Astrocyte (in vitro differentiated cells and primary cell): ENCODE data around the gene KRT80. TPM values are rescaled to one million over a fixed set of nuclear protein-coding genes. Genes with fewer than 3 reads are reported as not detected.

ENCODE experiments used
- DNase-seq: peaks from one replicate; pipeline ENCODE4 v3.0.0-alpha.2; 2010; ENCODE audit warnings: low read depth
- FAIRE-seq: peaks from 2 replicates; lab custom pipeline; 2011; peaks lifted over from hg19 to GRCh38; lab: Jason Lieb, UNC
- H2AFZ ChIP-seq: 2 replicates; pipeline ENCODE4 v1.6.0; 2012; ENCODE audit warnings: low read depth, low read length, inconsistent platforms
- H3K27ac ChIP-seq: 2 replicates; pipeline ENCODE4 v1.5.1; 2011; ENCODE audit warnings: low read depth, low read length, inconsistent platforms
- H3K27me3 ChIP-seq: 2 replicates; pipeline ENCODE4 v1.6.0; 2011; ENCODE audit warnings: low read length, inconsistent platforms; ENCODE audit not compliant: insufficient read depth
- H3K36me3 ChIP-seq: 2 replicates; pipeline ENCODE4 v1.5.1; 2011; ENCODE audit warnings: low read length, inconsistent platforms; ENCODE audit not compliant: insufficient read depth
- H3K4me1 ChIP-seq: 2 replicates; pipeline ENCODE4 v1.5.1; 2011; ENCODE audit warnings: low read length, inconsistent platforms; ENCODE audit not compliant: insufficient read depth
- H3K4me2 ChIP-seq: 2 replicates; pipeline ENCODE4 v1.6.0; 2012; ENCODE audit warnings: low read length, inconsistent platforms
- H3K4me3 ChIP-seq: 2 replicates; pipeline ENCODE4 v1.5.1; 2011; ENCODE audit warnings: low read depth, mild to moderate bottlenecking, low read length, inconsistent platforms; ENCODE audit not compliant: insufficient read depth
- H3K79me2 ChIP-seq: 2 replicates; pipeline ENCODE4 v1.6.0; 2012; ENCODE audit warnings: mild to moderate bottlenecking, low read length, inconsistent platforms; ENCODE audit not compliant: insufficient read depth
- H3K9ac ChIP-seq: 2 replicates; pipeline ENCODE4 v1.6.0; 2012; ENCODE audit warnings: mild to moderate bottlenecking, low read length, inconsistent platforms
- H3K9me3 ChIP-seq: 2 replicates; pipeline ENCODE4 v1.5.1; 2012; ENCODE audit warnings: low read depth, mild to moderate bottlenecking, low read length, inconsistent platforms; ENCODE audit not compliant: insufficient read depth
- H4K20me1 ChIP-seq: 2 replicates; pipeline ENCODE4 v1.6.0; 2012; ENCODE audit warnings: low read length, inconsistent platforms; ENCODE audit not compliant: insufficient read depth
- H3K27ac Mint-ChIP-seq: one replicate; pipeline ENCODE4 v1.8.0; 2021; ENCODE audit warnings: mild to moderate bottlenecking, mixed read lengths; ENCODE audit not compliant: unreplicated experiment
- H3K27me3 Mint-ChIP-seq: one replicate; pipeline ENCODE4 v1.8.0; 2021; ENCODE audit warnings: low read depth, mixed read lengths; ENCODE audit not compliant: unreplicated experiment
- H3K36me3 Mint-ChIP-seq: one replicate; pipeline ENCODE4 v1.8.0; 2021; ENCODE audit warnings: low read depth, mixed read lengths; ENCODE audit not compliant: unreplicated experiment
- H3K4me1 Mint-ChIP-seq: one replicate; pipeline ENCODE4 v1.8.0; 2021; ENCODE audit warnings: low read depth, mixed read lengths; ENCODE audit not compliant: unreplicated experiment
- H3K4me3 Mint-ChIP-seq: one replicate; pipeline ENCODE4 v1.8.0; 2021; ENCODE audit warnings: mild to moderate bottlenecking, moderate library complexity, mixed read lengths; ENCODE audit not compliant: unreplicated experiment
- H3K9me3 Mint-ChIP-seq: one replicate; pipeline ENCODE4 v1.8.0; 2021; ENCODE audit warnings: mild to moderate bottlenecking, mixed read lengths; ENCODE audit not compliant: unreplicated experiment
- EZH2 ChIP-seq: IDR thresholded peaks from 2 replicates; pipeline ENCODE4 v1.6.1; 2012; ENCODE audit warnings: mild to moderate bottlenecking, low read length, inconsistent platforms; ENCODE audit not compliant: insufficient read depth
- total RNA-seq: library from RNA; stranded (reverse); gene quantifications from 2 replicates; pipeline ENCODE4 v1.2.1, GENCODE V29; 2021
- TF ChIP-seq, protein P1 (sequence below): IDR thresholded peaks from 2 replicates; pipeline ENCODE4 v1.5.1; 2011; ENCODE audit warnings: low read depth, mild to moderate bottlenecking, inconsistent platforms, low read length, moderate library complexity; ENCODE audit not compliant: insufficient read depth

KRT80 gene
- total RNA-seq, 1 donor from 2014 or later, result 3.6 TPM

GRCh38 chr12:52209321-52209720, 17.5 kb upstream of the KRT80 start:
- Histone ChIP-seq H2AFZ (no peak overlapping the region), H3K9me3 (no peaks in the 10 kb centered on the region), H3K4me3 (no peak overlapping the region), H3K79me2 (no peaks in the 10 kb centered on the region), H4K20me1 (no peaks in the 10 kb centered on the region), H3K27me3 (no peaks in the 10 kb centered on the region), H3K36me3 (no peaks in the 10 kb centered on the region), H3K4me2 (no peak overlapping the region), H3K27ac (no peak overlapping the region), H3K9ac (no peak overlapping the region), H3K4me1 (peaks cover 26% of the 10 kb centered on the region)
- Mint-ChIP-seq H3K4me3 (no peak overlapping the region), H3K36me3 (no peaks in the 10 kb centered on the region), H3K9me3 (peaks cover 2% of the 10 kb centered on the region), H3K4me1 (peaks cover 17% of the 10 kb centered on the region), H3K27ac (no peak overlapping the region), H3K27me3 (peaks cover 34% of the 10 kb centered on the region)
- no peak for FAIRE-seq
- TF ChIP-seq, protein P1, sequence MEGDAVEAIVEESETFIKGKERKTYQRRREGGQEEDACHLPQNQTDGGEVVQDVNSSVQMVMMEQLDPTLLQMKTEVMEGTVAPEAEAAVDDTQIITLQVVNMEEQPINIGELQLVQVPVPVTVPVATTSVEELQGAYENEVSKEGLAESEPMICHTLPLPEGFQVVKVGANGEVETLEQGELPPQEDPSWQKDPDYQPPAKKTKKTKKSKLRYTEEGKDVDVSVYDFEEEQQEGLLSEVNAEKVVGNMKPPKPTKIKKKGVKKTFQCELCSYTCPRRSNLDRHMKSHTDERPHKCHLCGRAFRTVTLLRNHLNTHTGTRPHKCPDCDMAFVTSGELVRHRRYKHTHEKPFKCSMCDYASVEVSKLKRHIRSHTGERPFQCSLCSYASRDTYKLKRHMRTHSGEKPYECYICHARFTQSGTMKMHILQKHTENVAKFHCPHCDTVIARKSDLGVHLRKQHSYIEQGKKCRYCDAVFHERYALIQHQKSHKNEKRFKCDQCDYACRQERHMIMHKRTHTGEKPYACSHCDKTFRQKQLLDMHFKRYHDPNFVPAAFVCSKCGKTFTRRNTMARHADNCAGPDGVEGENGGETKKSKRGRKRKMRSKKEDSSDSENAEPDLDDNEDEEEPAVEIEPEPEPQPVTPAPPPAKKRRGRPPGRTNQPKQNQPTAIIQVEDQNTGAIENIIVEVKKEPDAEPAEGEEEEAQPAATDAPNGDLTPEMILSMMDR, result no peak
- TF ChIP-seq EZH2, result no peak
- DNase-seq, result no peak

GRCh38 chr12:52208424-52209165, 16.8 kb upstream of the KRT80 start:
- no peaks in the 10 kb centered on the region for H3K36me3 ChIP-seq
- TF ChIP-seq EZH2, result no peak
- TF ChIP-seq, protein P1, result no peak
- no peak overlapping the region for H3K27ac ChIP-seq
- Mint-ChIP-seq H3K27ac (no peak overlapping the region), H3K4me3 (no peak overlapping the region), H3K27me3 (peaks cover 34% of the 10 kb centered on the region), H3K4me1 (peaks cover 21% of the 10 kb centered on the region), H3K9me3 (peaks cover 2% of the 10 kb centered on the region), H3K36me3 (no peaks in the 10 kb centered on the region)
- no peaks in the 10 kb centered on the region for H3K9me3 ChIP-seq
- H3K9ac ChIP-seq, result no peak overlapping the region
- H3K4me1 ChIP-seq, result peaks cover 34% of the 10 kb centered on the region
- DNase-seq (no peak), FAIRE-seq (peak; percentile 29)
- H3K4me3 ChIP-seq, result no peak overlapping the region
- H2AFZ ChIP-seq, result no peak overlapping the region
- H4K20me1 ChIP-seq, result no peaks in the 10 kb centered on the region
- H3K27me3 ChIP-seq, result no peaks in the 10 kb centered on the region
- H3K79me2 ChIP-seq, result no peaks in the 10 kb centered on the region
- no peak overlapping the region for H3K4me2 ChIP-seq

DNA sequence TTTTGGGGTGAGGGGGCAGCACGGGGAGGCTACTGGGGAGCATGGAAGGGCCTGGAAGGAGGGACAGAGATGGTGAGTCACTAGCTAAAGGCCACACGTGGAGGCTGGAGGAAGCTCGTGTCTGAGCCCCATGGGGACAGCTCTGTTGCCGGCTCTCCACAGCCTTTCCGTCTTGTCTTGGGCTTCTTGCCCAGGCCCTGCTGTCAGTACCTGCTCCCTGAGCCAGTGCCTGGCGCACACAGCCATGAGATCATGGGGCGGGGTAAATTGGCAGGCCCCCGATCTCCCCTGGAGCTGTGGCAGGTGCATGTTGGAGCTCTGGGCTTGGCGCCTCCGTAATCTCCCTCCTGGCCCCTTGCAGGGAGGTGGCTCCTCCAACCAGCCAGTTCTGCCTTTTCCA, 16.1 kb upstream of the KRT80 start:
- Mint-ChIP-seq H3K9me3 (peaks cover 2% of the 10 kb centered on the region), H3K27me3 (peaks cover 30% of the 10 kb centered on the region), H3K4me3 (no peak overlapping the region), H3K36me3 (no peaks in the 10 kb centered on the region), H3K4me1 (peaks cover 25% of the 10 kb centered on the region), H3K27ac (no peak overlapping the region)
- H3K79me2 ChIP-seq, result no peaks in the 10 kb centered on the region
- no peaks in the 10 kb centered on the region for H3K27me3 ChIP-seq
- no peaks in the 10 kb centered on the region for H4K20me1 ChIP-seq
- no peaks in the 10 kb centered on the region for H3K9me3 ChIP-seq
- TF ChIP-seq, protein P1, result no peak
- no peak for TF ChIP-seq EZH2
- peak; percentile 45 for DNase-seq
- H3K27ac ChIP-seq, result no peak overlapping the region
- FAIRE-seq, result no peak
- no peak overlapping the region for H3K9ac ChIP-seq
- H3K4me1 ChIP-seq, result peaks cover 41% of the 10 kb centered on the region
- H3K4me3 ChIP-seq, result no peak overlapping the region
- H3K36me3 ChIP-seq, result no peaks in the 10 kb centered on the region
- H2AFZ ChIP-seq, result no peak overlapping the region
- H3K4me2 ChIP-seq, result peak overlapping the region; percentile 23
